KMS-11 (cell line): ENCODE results near the gene NSD2.

ENCODE experiments used
- H2AFZ ChIP-seq: fragments of 200-600 bp; sonication (generic); 2 replicates; pipeline ENCODE4 v1.6.1; 2016; ENCODE audit warnings: antibody characterized with exemption, mixed run types, low read depth
- H3K27ac ChIP-seq: fragments of 200-600 bp; sonication (generic); 2 replicates; pipeline ENCODE4 v1.6.1; 2016; ENCODE audit warnings: mild to moderate bottlenecking, mixed run types
- H3K27me3 ChIP-seq: fragments of 200-600 bp; sonication (generic); 2 replicates; pipeline ENCODE4 v1.6.1; 2017; ENCODE audit warnings: mild to moderate bottlenecking, low read depth, mixed run types, moderate library complexity; ENCODE audit not compliant: insufficient read depth
- H3K36me3 ChIP-seq: fragments of 200-600 bp; sonication (generic); 2 replicates; pipeline ENCODE4 v1.6.1; 2017; ENCODE audit warnings: mild to moderate bottlenecking, mixed run types; ENCODE audit not compliant: insufficient read depth
- H3K4me1 ChIP-seq: fragments of 200-600 bp; sonication (generic); 2 replicates; pipeline ENCODE4 v1.6.1; 2016; ENCODE audit warnings: mild to moderate bottlenecking, low read depth, mixed run types; ENCODE audit not compliant: poor library complexity, severe bottlenecking
- H3K4me2 ChIP-seq: fragments of 200-600 bp; sonication (generic); 2 replicates; pipeline ENCODE4 v1.7.0; 2016; ENCODE audit warnings: mild to moderate bottlenecking, mixed run types
- H3K4me3 ChIP-seq: fragments of 200-600 bp; sonication (generic); IDR thresholded peaks from 2 replicates; pipeline ENCODE4 v1.6.1; 2017; ENCODE audit warnings: low read depth, low read length, mixed read lengths; ENCODE audit not compliant: insufficient read depth
- H3K79me2 ChIP-seq: fragments of 200-600 bp; sonication (generic); 2 replicates; pipeline ENCODE4 v1.6.1; 2016; ENCODE audit warnings: low read depth, mixed run types; ENCODE audit not compliant: insufficient read depth
- H3K9ac ChIP-seq: fragments of 200-600 bp; sonication (generic); 2 replicates; pipeline ENCODE4 v1.6.1; 2016; ENCODE audit warnings: mild to moderate bottlenecking, mixed run types
- H4K20me1 ChIP-seq: fragments of 200-600 bp; sonication (generic); 2 replicates; pipeline ENCODE4 v1.6.1; 2016; ENCODE audit warnings: mild to moderate bottlenecking, mixed run types; ENCODE audit not compliant: insufficient read depth
- TF ChIP-seq, protein P1 (sequence below): fragments of 200-600 bp; sonication (generic); conservative IDR thresholded peaks from 2 replicates; pipeline ENCODE4 v1.6.1; 2017; ENCODE audit warnings: low read depth, mild to moderate bottlenecking, antibody characterized with exemption, low read length, moderate library complexity, mixed read lengths

NSD2 gene

GRCh38 chr4:1987721-1988326 is 116.6 kb downstream of the NSD2 start:
- no peak overlapping the region for H3K4me3 ChIP-seq
- no peak overlapping the region for H3K9ac ChIP-seq
- no peaks in the 10 kb centered on the region for H3K36me3 ChIP-seq
- no peaks in the 10 kb centered on the region; the same call in 1 of the 2 replicates for H3K79me2 ChIP-seq
- H3K27ac ChIP-seq = no peak overlapping the region
- TF ChIP-seq, protein P1, sequence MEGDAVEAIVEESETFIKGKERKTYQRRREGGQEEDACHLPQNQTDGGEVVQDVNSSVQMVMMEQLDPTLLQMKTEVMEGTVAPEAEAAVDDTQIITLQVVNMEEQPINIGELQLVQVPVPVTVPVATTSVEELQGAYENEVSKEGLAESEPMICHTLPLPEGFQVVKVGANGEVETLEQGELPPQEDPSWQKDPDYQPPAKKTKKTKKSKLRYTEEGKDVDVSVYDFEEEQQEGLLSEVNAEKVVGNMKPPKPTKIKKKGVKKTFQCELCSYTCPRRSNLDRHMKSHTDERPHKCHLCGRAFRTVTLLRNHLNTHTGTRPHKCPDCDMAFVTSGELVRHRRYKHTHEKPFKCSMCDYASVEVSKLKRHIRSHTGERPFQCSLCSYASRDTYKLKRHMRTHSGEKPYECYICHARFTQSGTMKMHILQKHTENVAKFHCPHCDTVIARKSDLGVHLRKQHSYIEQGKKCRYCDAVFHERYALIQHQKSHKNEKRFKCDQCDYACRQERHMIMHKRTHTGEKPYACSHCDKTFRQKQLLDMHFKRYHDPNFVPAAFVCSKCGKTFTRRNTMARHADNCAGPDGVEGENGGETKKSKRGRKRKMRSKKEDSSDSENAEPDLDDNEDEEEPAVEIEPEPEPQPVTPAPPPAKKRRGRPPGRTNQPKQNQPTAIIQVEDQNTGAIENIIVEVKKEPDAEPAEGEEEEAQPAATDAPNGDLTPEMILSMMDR = no peak
- H2AFZ ChIP-seq = no peak overlapping the region
- no peak overlapping the region for H3K4me2 ChIP-seq
- H3K27me3 ChIP-seq = no peaks in the 10 kb centered on the region
- no peaks in the 10 kb centered on the region for H3K4me1 ChIP-seq
- no peaks in the 10 kb centered on the region for H4K20me1 ChIP-seq

DNA sequence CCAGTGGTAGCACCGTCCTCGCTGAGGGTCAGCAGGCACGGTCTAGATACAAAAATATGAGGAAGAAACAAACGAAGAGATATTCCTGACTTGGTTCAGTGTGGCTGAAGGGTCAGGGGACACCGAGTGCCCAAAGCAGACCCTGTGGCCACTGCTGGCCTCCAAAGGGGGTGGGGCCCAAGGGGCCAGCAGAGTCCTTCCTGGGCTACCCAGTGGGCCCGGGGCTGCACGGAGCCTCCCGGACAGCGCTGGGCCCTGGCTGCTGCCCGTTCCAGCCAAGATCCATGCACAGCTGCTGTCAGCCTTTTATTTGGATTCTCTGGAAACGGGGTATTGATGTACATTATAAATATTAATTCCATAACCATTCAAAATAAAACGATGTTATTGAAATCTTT is 117.1 kb downstream of the NSD2 start:
- Histone ChIP-seq H3K36me3 (no peaks in the 10 kb centered on the region), H2AFZ (no peak overlapping the region), H3K27ac (no peak overlapping the region), H3K4me3 (no peak overlapping the region), H4K20me1 (no peaks in the 10 kb centered on the region), H3K4me1 (no peaks in the 10 kb centered on the region), H3K9ac (no peak overlapping the region), H3K27me3 (no peaks in the 10 kb centered on the region), H3K4me2 (no peak overlapping the region), H3K79me2 (no peaks in the 10 kb centered on the region; the same call in 1 of the 2 replicates)
- TF ChIP-seq, protein P1 = no peak

DNA sequence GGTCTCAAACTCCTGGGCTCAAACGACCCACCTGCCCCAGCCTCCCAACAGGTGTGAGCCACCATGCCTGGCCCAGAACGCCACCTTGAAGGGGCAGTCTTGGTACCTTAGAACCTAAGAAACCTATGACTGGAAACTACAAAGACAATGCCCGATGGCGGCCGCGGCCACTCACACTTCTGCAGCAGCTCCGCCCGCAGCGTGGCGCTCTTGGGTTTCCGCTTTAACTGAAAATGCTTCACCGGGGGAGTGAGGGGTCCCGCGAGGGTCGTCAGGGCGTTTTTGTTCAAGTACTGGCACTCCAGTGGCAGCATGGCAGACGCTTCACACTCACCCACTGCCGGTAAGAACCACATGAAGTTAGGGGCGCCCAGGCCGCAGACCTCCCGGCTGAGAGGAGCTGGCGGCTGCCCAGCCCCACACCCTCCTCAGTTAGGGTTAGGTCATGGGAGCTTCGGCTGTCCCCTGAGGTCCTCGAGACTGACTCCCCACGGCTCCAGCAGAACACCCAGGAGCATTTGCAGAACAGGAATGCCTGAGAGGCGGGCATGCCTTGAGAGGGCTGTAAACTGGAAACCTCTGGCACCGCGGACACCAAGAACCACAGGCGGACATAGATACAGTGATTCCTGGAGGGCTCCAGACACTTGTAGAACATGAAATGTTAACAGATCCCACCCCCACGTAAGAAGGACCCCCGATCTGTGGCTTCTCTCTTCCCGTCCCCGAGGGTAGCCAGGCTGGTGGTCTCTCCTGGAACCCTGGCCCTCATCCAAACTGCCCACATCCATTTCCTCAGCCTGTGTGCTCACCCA is 118.5 kb downstream of the NSD2 start:
- H3K4me1 ChIP-seq = no peaks in the 10 kb centered on the region
- H3K4me2 ChIP-seq = no peak overlapping the region
- no peak overlapping the region for H3K9ac ChIP-seq
- H2AFZ ChIP-seq = no peak overlapping the region
- no peaks in the 10 kb centered on the region; the same call in 1 of the 2 replicates for H3K79me2 ChIP-seq
- H3K27me3 ChIP-seq = no peaks in the 10 kb centered on the region
- H3K4me3 ChIP-seq = no peak overlapping the region
- H3K36me3 ChIP-seq = no peaks in the 10 kb centered on the region
- H3K27ac ChIP-seq = no peak overlapping the region
- TF ChIP-seq, protein P1 = no peak
- no peaks in the 10 kb centered on the region for H4K20me1 ChIP-seq

DNA sequence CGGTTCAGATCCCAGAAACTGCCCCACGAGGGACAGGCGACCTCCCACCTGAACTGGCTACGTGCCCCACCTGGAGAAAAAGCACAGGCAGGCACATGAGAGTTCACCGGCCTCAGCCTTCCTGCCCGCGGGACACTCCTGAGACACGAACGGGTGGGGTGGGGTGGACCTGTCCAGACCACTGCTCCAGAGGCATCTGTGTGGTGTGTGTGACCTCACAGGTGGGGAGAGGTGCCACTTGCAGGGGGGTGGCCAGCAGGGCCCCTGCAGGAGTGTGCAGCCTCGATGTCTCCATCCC is 119.1 kb downstream of the NSD2 start:
- H3K36me3 ChIP-seq = no peaks in the 10 kb centered on the region

More for the DNA sequence above, 119.1 kb downstream of the NSD2 start:
- no peaks in the 10 kb centered on the region for H3K4me1 ChIP-seq
- no peak overlapping the region for H3K4me2 ChIP-seq
- H2AFZ ChIP-seq = no peak overlapping the region
- no peak overlapping the region for H3K27ac ChIP-seq
- no peak overlapping the region for H3K4me3 ChIP-seq
- TF ChIP-seq, protein P1 = no peak
- no peaks in the 10 kb centered on the region; the same call in 1 of the 2 replicates for H3K79me2 ChIP-seq
- no peaks in the 10 kb centered on the region for H3K27me3 ChIP-seq
- no peaks in the 10 kb centered on the region for H4K20me1 ChIP-seq
- H3K9ac ChIP-seq = no peak overlapping the region
